Bronchial epithelial cell (primary cell): ENCODE measurements around the gene RPLP1. TPM values are rescaled to one million over a fixed set of nuclear protein-coding genes. Genes with fewer than 3 reads are reported as not detected.

Source experiments
- DNase-seq: peaks from one replicate; pipeline ENCODE4 v3.0.0-alpha.2; 2010; ENCODE audit warnings: low read depth
- FAIRE-seq: peaks from 2 replicates; lab custom pipeline; 2011; peaks lifted over from hg19 to GRCh38; lab: Jason Lieb, UNC
- H3K27me3 ChIP-seq: 2 replicates; pipeline ENCODE4 v1.5.1; 2011; ENCODE audit warnings: low read length; ENCODE audit not compliant: control insufficient read depth, insufficient read depth
- H3K36me3 ChIP-seq: 2 replicates; pipeline ENCODE4 v1.5.1; 2011; ENCODE audit warnings: low read length; ENCODE audit not compliant: control insufficient read depth, insufficient read depth
- H3K4me3 ChIP-seq: 2 replicates; pipeline ENCODE4 v1.5.1; 2011; ENCODE audit warnings: mild to moderate bottlenecking, low read depth, low read length, control low read depth
- CTCF ChIP-seq: IDR thresholded peaks from 2 replicates; pipeline ENCODE4 v1.5.1; 2011; ENCODE audit warnings: mild to moderate bottlenecking, moderate library complexity, low read length, control low read depth, inconsistent platforms; ENCODE audit not compliant: insufficient read depth, severe bottlenecking
- total RNA-seq: library from RNA; depleted of rRNA; stranded (reverse); fragments of >200 nt; gene quantifications from 2 replicates; pipeline ENCODE4 v1.2.1, GENCODE V29; 2014

Gene RPLP1
- total RNA-seq, 1 donor from 2014 or later, result 47.4 TPM

- no peak for DNase-seq
- no peak overlapping the region for H3K4me3 ChIP-seq
- peaks cover 13% of the 10 kb centered on the region for H3K27me3 ChIP-seq
- FAIRE-seq, result no peak
- H3K36me3 ChIP-seq, result no peaks in the 10 kb centered on the region
- no peak for TF ChIP-seq CTCF
These were observed 32.2 kb downstream of the RPLP1 start for GRCh38 chr15:69484837-69485236.

- no peak for DNase-seq
- H3K4me3 ChIP-seq, result no peak overlapping the region
- peaks cover 15% of the 10 kb centered on the region for H3K27me3 ChIP-seq
- TF ChIP-seq CTCF, result no peak
- H3K36me3 ChIP-seq, result no peaks in the 10 kb centered on the region
- no peak for FAIRE-seq
These were observed 34.0 kb downstream of the RPLP1 start for GRCh38 chr15:69486481-69487110.

- H3K27me3 ChIP-seq, result peaks cover 12% of the 10 kb centered on the region
- H3K36me3 ChIP-seq, result no peaks in the 10 kb centered on the region
- TF ChIP-seq CTCF, result no peak
- FAIRE-seq (no peak), DNase-seq (no peak)
- H3K4me3 ChIP-seq, result no peak overlapping the region
These were observed 36.5 kb downstream of the RPLP1 start for GRCh38 chr15:69489073-69489571.

- no peak for DNase-seq
- FAIRE-seq, result no peak
- Histone ChIP-seq H3K27me3 (peaks cover 9% of the 10 kb centered on the region), H3K36me3 (no peaks in the 10 kb centered on the region), H3K4me3 (no peak overlapping the region)
- TF ChIP-seq CTCF, result no peak
These were observed 37.9 kb downstream of the RPLP1 start for GRCh38 chr15:69490356-69491037.

- DNase-seq (no peak), FAIRE-seq (no peak)
- Histone ChIP-seq H3K4me3 (no peak overlapping the region), H3K27me3 (peaks cover 7% of the 10 kb centered on the region), H3K36me3 (no peaks in the 10 kb centered on the region)
- no peak for TF ChIP-seq CTCF
These were observed 38.5 kb downstream of the RPLP1 start for GRCh38 chr15:69491038-69491505.
